H1 (cell line): ENCODE measurements around the gene SRXN1.

ENCODE experiments used
- ASH2L ChIP-seq: fragments of 200-600, 300-600 bp; sonication (generic); IDR thresholded peaks from one replicate; pipeline ENCODE4 v1.7.1; 2017; ENCODE audit warnings: low read length
- CEBPB ChIP-seq: IDR thresholded peaks from 2 replicates; pipeline ENCODE4 v1.6.1; 2012; ENCODE audit warnings: low read depth, low read length
- CTBP2 ChIP-seq: IDR thresholded peaks from 2 replicates; pipeline ENCODE4 v1.7.0; 2011; ENCODE audit warnings: borderline replicate concordance, mild to moderate bottlenecking, moderate library complexity, mixed read lengths, low read length; ENCODE audit not compliant: insufficient read depth, insufficient read length
- CTCF ChIP-seq, 3 experiments: IDR thresholded peaks; 1 replicate in 2 of 3; 2 replicates in 1 of 3; pipeline versions ENCODE4 v1.5.1 to v1.6.1; 2011; ENCODE audit warnings: low read length in 3 of 3, mild to moderate bottlenecking in 3 of 3, inconsistent platforms in 2 of 3, low read depth in 1 of 3, moderate library complexity in 1 of 3; ENCODE audit not compliant: insufficient read depth in 1 of 3; ENCODE audit errors: control extremely low read depth in 1 of 3
- EGR1 ChIP-seq: IDR thresholded peaks from 2 replicates; pipeline ENCODE4 v1.6.1; 2011; ENCODE audit warnings: low read depth, low read length, borderline replicate concordance
- EZH2 ChIP-seq: fragments of 200-600 bp; sonication (generic); IDR thresholded peaks from 2 replicates; pipeline ENCODE4 v1.7.1; 2012; ENCODE audit warnings: low read depth, mild to moderate bottlenecking, moderate library complexity, low read length, inconsistent platforms; ENCODE audit not compliant: severe bottlenecking
- POLR2A ChIP-seq, 2 experiments: IDR thresholded peaks; 1 replicate in 1 of 2; 2 replicates in 1 of 2; pipeline ENCODE4 v1.6.1; 2011; ENCODE audit warnings: low read depth in 2 of 2, low read length in 2 of 2, mild to moderate bottlenecking in 2 of 2; ENCODE audit errors: control extremely low read depth in 1 of 2
- RAD21 ChIP-seq, 2 experiments: IDR thresholded peaks in 1 of 2; conservative IDR thresholded peaks in 1 of 2; 2 replicates each; pipeline ENCODE4 v1.6.1; 2011; ENCODE audit warnings: low read depth in 2 of 2, low read length in 2 of 2, improper control_type of control experiment in 1 of 2, inconsistent platforms in 1 of 2, mild to moderate bottlenecking in 1 of 2, moderate library complexity in 1 of 2
- RFX5 ChIP-seq: IDR thresholded peaks from 2 replicates; pipeline ENCODE4 v1.6.1; 2011; ENCODE audit warnings: low read depth, low read length, improper control_type of control experiment, borderline replicate concordance
- SP4 ChIP-seq: IDR thresholded peaks from 2 replicates; pipeline ENCODE4 v1.6.1; 2012; ENCODE audit warnings: low read length, inconsistent platforms
- TBP ChIP-seq: IDR thresholded peaks from 2 replicates; pipeline ENCODE4 v1.6.1; 2011; ENCODE audit warnings: low read depth, low read length, improper control_type of control experiment
- TEAD4 ChIP-seq: IDR thresholded peaks from 2 replicates; pipeline ENCODE4 v1.6.1; 2012; ENCODE audit warnings: low read depth, low read length, inconsistent platforms, mixed read lengths
- YY1 ChIP-seq: IDR thresholded peaks from 2 replicates; pipeline ENCODE4 v1.6.1; 2011; ENCODE audit warnings: low read depth, mild to moderate bottlenecking, low read length

GRCh38 chr20:611843-612185 is 41.2 kb downstream of the SRXN1 start:
- TF ChIP-seq CTCF (IDR thresholded peaks at IDR 0.05; ENCODE audit: control extremely low read depth in 1 of 3, insufficient read depth in 1 of 3, low read depth in 1 of 3, low read length in 3 of 3) (no peak), YY1 (no peak), POLR2A (IDR thresholded peaks at IDR 0.05; ENCODE audit: control extremely low read depth in 1 of 2, low read depth in 2 of 2, low read length in 2 of 2) (no peak), CEBPB (no peak), EZH2 (no peak), CTBP2 (no peak), TEAD4 (no peak), TBP (no peak), ASH2L (no peak), SP4 (no peak), RAD21 (IDR thresholded peaks at IDR 0.05 in 1 of 2, conservative IDR thresholded peaks at IDR 0.05 in 1 of 2; ENCODE audit: low read depth in 2 of 2, low read length in 2 of 2) (no peak), RFX5 (no peak), EGR1 (no peak)
